IMR-90 (cell line): ENCODE results near the gene MEF2D. TPM values are rescaled to one million over a fixed set of nuclear protein-coding genes. Genes with fewer than 3 reads are reported as not detected.

Experiments
- ATAC-seq: fragments of 200-7000 bp; cut with Tn5 transposase; 2 replicates; pipeline ENCODE4 v1.9.1; 2020; ENCODE audit warnings: low read depth, mild to moderate bottlenecking, moderate library complexity
- BruUV-seq: library from RNA; stranded (reverse); fragments of 400-500 nt; replicated peaks from 2 replicates; lab custom pipeline; 2021; lab: Mats Ljungman, UMichigan
- CTCF ChIA-PET: fragments of 300-600 bp; formaldehyde crosslinking; extraction: SDS; loops from one replicate; lab custom pipeline; 2021; ENCODE audit warnings: antibody characterized with exemption; lab: Yijun Ruan, JAX
- POLR2A ChIA-PET: fragments of 300-600 bp; sonication (Branson Sonifier 250); formaldehyde crosslinking; loops from one replicate; lab custom pipeline; 2022; ENCODE audit warnings: antibody characterized with exemption; ENCODE audit not compliant: unreplicated experiment; lab: Charles Lee
- DNase-seq: peaks from one replicate; pipeline ENCODE4 v3.0.0; 2013
- H2AFZ ChIP-seq: replicated peaks from 2 replicates; pipeline ENCODE3; 2013; ENCODE audit warnings: low read length, mild to moderate bottlenecking; ENCODE audit not compliant: poor library complexity
- H2AK5ac ChIP-seq: 2 replicates; pipeline ENCODE4 v1.6.1; 2013; ENCODE audit warnings: low read depth, low read length, inconsistent platforms
- H2AK9ac ChIP-seq: replicated peaks from 2 replicates; pipeline ENCODE3; 2013; ENCODE audit warnings: mild to moderate bottlenecking, low read depth, low read length, moderate library complexity; ENCODE audit not compliant: poor library complexity
- H2BK120ac ChIP-seq: 2 replicates; pipeline ENCODE4 v1.6.1; 2013; ENCODE audit warnings: low read depth, low read length, inconsistent platforms
- H2BK15ac ChIP-seq: 3 replicates; pipeline ENCODE4 v1.6.1; 2013; ENCODE audit warnings: low read depth, low read length, inconsistent platforms
- H2BK20ac ChIP-seq: 2 replicates; pipeline ENCODE4 v1.6.1; 2013; ENCODE audit warnings: low read depth, mild to moderate bottlenecking, inconsistent platforms, low read length, moderate library complexity
- H2BK5ac ChIP-seq: 2 replicates; pipeline ENCODE4 v1.6.1; 2013; ENCODE audit warnings: mild to moderate bottlenecking, low read depth, low read length, inconsistent platforms; ENCODE audit not compliant: poor library complexity, severe bottlenecking
- H3K14ac ChIP-seq: replicated peaks from 2 replicates; pipeline ENCODE4 v1.6.1; 2013; ENCODE audit warnings: low read depth, low read length, inconsistent platforms
- H3K18ac ChIP-seq: 2 replicates; pipeline ENCODE4 v1.6.1; 2013; ENCODE audit warnings: low read depth, low read length, control low read depth
- H3K23ac ChIP-seq: 2 replicates; pipeline ENCODE4 v1.6.1; 2013; ENCODE audit warnings: low read depth, low read length, inconsistent platforms
- H3K27ac ChIP-seq: 2 replicates; pipeline ENCODE4 v1.5.1; 2013; ENCODE audit warnings: mild to moderate bottlenecking, control low read depth, low read length; ENCODE audit not compliant: insufficient read depth
- H3K27me3 ChIP-seq: 2 replicates; pipeline ENCODE4 v1.6.1; 2013; ENCODE audit warnings: low read length; ENCODE audit not compliant: control insufficient read depth, insufficient read depth
- H3K36me3 ChIP-seq: 2 replicates; pipeline ENCODE4 v1.6.1; 2013; ENCODE audit warnings: low read length, mixed read lengths; ENCODE audit not compliant: control insufficient read depth, insufficient read depth
- H3K4ac ChIP-seq: 2 replicates; pipeline ENCODE4 v1.6.1; 2013; ENCODE audit warnings: low read depth, low read length, inconsistent platforms
- H3K4me1 ChIP-seq: 2 replicates; pipeline ENCODE4 v1.6.1; 2013; ENCODE audit warnings: low read length, mixed read lengths; ENCODE audit not compliant: control insufficient read depth, insufficient read depth
- H3K4me2 ChIP-seq: 2 replicates; pipeline ENCODE4 v1.6.1; 2013; ENCODE audit warnings: low read depth, mild to moderate bottlenecking, control low read depth, low read length, moderate library complexity
- H3K4me3 ChIP-seq: 2 replicates; pipeline ENCODE4 v1.5.1; 2013; ENCODE audit warnings: low read depth, mild to moderate bottlenecking, control low read depth, low read length, moderate library complexity; ENCODE audit not compliant: insufficient read depth
- H3K56ac ChIP-seq: 2 replicates; pipeline ENCODE4 v1.6.1; 2013; ENCODE audit warnings: low read length, inconsistent platforms; ENCODE audit not compliant: insufficient read depth; ENCODE audit errors: extremely low read depth
- H3K79me1 ChIP-seq, 2 experiments: 2 replicates each; pipeline ENCODE4 v1.6.1; 2013; ENCODE audit warnings: low read length in 2 of 2, inconsistent platforms in 1 of 2, low read depth in 1 of 2
- H3K9ac ChIP-seq: 2 replicates; pipeline ENCODE4 v1.6.1; 2013; ENCODE audit warnings: low read depth, low read length, control low read depth
- H3K9me1 ChIP-seq: 2 replicates; pipeline ENCODE4 v1.6.1; 2013; ENCODE audit warnings: low read length, inconsistent platforms; ENCODE audit not compliant: insufficient read depth
- H3K9me3 ChIP-seq: 2 replicates; pipeline ENCODE4 v1.6.1; 2013; ENCODE audit warnings: low read length; ENCODE audit not compliant: control insufficient read depth, insufficient read depth
- H4K20me1 ChIP-seq: 2 replicates; pipeline ENCODE4 v1.6.1; 2013; ENCODE audit warnings: low read length, inconsistent platforms; ENCODE audit not compliant: insufficient read depth
- H4K5ac ChIP-seq: 2 replicates; pipeline ENCODE4 v1.6.1; 2013; ENCODE audit warnings: mild to moderate bottlenecking, low read depth, low read length, control low read depth
- H4K8ac ChIP-seq, 2 experiments: 2 replicates each; pipeline ENCODE4 v1.6.1; 2013; ENCODE audit warnings: low read depth in 2 of 2, low read length in 2 of 2, control low read depth in 1 of 2, inconsistent platforms in 1 of 2
- H4K91ac ChIP-seq: 2 replicates; pipeline ENCODE4 v1.6.1; 2013; ENCODE audit warnings: low read depth, low read length, inconsistent platforms; ENCODE audit not compliant: insufficient read depth
- BHLHE40 ChIP-seq: fragments of 150-350 bp; IDR thresholded peaks from 2 replicates; pipeline ENCODE4 v1.6.1; 2016; ENCODE audit warnings: mild to moderate bottlenecking, low read depth, low read length
- CEBPB ChIP-seq: IDR thresholded peaks from 2 replicates; pipeline ENCODE4 v1.6.1; 2012; ENCODE audit warnings: low read depth, low read length, improper control_type of control experiment
- CHD1 ChIP-seq: IDR thresholded peaks from 2 replicates; pipeline ENCODE4 v1.6.1; 2012; ENCODE audit warnings: low read depth, low read length, improper control_type of control experiment
- CTCF ChIP-seq: conservative IDR thresholded peaks from 2 replicates; pipeline ENCODE4 v1.5.1; 2012; ENCODE audit warnings: mild to moderate bottlenecking, low read depth, low read length, improper control_type of control experiment
- FOS ChIP-seq: fragments of 150-350 bp; IDR thresholded peaks from 2 replicates; pipeline ENCODE4 v1.6.1; 2016; ENCODE audit warnings: low read depth, low read length
- MAFK ChIP-seq: IDR thresholded peaks from 2 replicates; pipeline ENCODE4 v1.6.1; 2012; ENCODE audit warnings: low read depth, low read length, improper control_type of control experiment
- MAZ ChIP-seq: IDR thresholded peaks from 2 replicates; pipeline ENCODE4 v1.6.1; 2012; ENCODE audit warnings: low read depth, mild to moderate bottlenecking, low read length, improper control_type of control experiment, moderate library complexity, borderline replicate concordance
- MXI1 ChIP-seq: IDR thresholded peaks from 2 replicates; pipeline ENCODE4 v1.6.1; 2012; ENCODE audit warnings: low read depth, mild to moderate bottlenecking, low read length, moderate library complexity, borderline replicate concordance
- NFE2L2 ChIP-seq: fragments of 150-350 bp; IDR thresholded peaks from 2 replicates; pipeline ENCODE4 v1.6.1; 2016; ENCODE audit warnings: low read depth, mild to moderate bottlenecking, low read length
- POLR2A ChIP-seq: IDR thresholded peaks from 2 replicates; pipeline ENCODE4 v1.6.1; 2012; ENCODE audit warnings: mild to moderate bottlenecking, low read depth, low read length
- RAD21 ChIP-seq: IDR thresholded peaks from 2 replicates; pipeline ENCODE4 v1.6.1; 2012; ENCODE audit warnings: low read length, improper control_type of control experiment
- RCOR1 ChIP-seq: IDR thresholded peaks from 2 replicates; pipeline ENCODE4 v1.6.1; 2012; ENCODE audit warnings: mild to moderate bottlenecking, low read length, improper control_type of control experiment; ENCODE audit not compliant: insufficient replicate concordance
- RFX5 ChIP-seq: IDR thresholded peaks from 2 replicates; pipeline ENCODE4 v1.8.0; 2012; ENCODE audit warnings: low read depth, mild to moderate bottlenecking, low read length, moderate library complexity
- SMC3 ChIP-seq: fragments of 150-350 bp; IDR thresholded peaks from 2 replicates; pipeline ENCODE4 v1.6.1; 2016; ENCODE audit warnings: low read depth, mild to moderate bottlenecking, antibody characterized with exemption, low read length, moderate library complexity
- USF2 ChIP-seq: fragments of 150-350 bp; IDR thresholded peaks from 2 replicates; pipeline ENCODE4 v1.6.1; 2017; ENCODE audit warnings: mild to moderate bottlenecking, antibody characterized with exemption, low read length, low read depth
- WGBS, 2 experiments: methylation state at CpG; one replicate each; pipeline versions ENCODE4 v1.1.5 to v1.1.7; 2013; ENCODE audit warnings: missing lambda C conversion rate in 2 of 2; ENCODE audit not compliant: insufficient read length in 1 of 2; ENCODE audit errors: extremely low coverage in 2 of 2; 5-methylcytosine and 5-hydroxymethylcytosine counted together
- dilution Hi-C: fragments of 300-500 bp; cut with HindIII; formaldehyde crosslinking; loops from one replicate; pipeline ENCODE4 v1.14.3; 2018; ENCODE audit warnings: low sequenced_read_pairs; ENCODE audit not compliant: unreplicated experiment
- in situ Hi-C: fragments of 300-500 bp; cut with MboI; formaldehyde crosslinking; loops from 3 replicates; pipeline ENCODE4 v1.14.3; 2019; ENCODE audit warnings: low sequenced_read_pairs, inconsistent platforms, mixed read lengths
- intact Hi-C: fragments of 100-400 bp; cut with micrococcal nuclease; formaldehyde crosslinking; loops from 2 replicates; pipeline ENCODE4 v1.10.0; 2022
- polyA plus RNA-seq, 3 experiments: library from polyadenylated mRNA; depleted of rRNA; stranded (reverse); fragments of >200 nt; gene quantifications; 2 replicates each; pipeline ENCODE4 v1.2.3, GENCODE V29; 2012; ENCODE audit warnings: low replicate concordance in 1 of 3
- total RNA-seq: library from RNA; depleted of rRNA; stranded (reverse); fragments of >200 nt; gene quantifications from 2 replicates; pipeline ENCODE4 v1.2.3, GENCODE V29; 2012
- TF ChIP-seq, protein P1 (sequence below): fragments of 150-350 bp; IDR thresholded peaks from 2 replicates; pipeline ENCODE4 v1.6.1; 2016; ENCODE audit warnings: low read depth, mild to moderate bottlenecking, low read length, moderate library complexity, borderline replicate concordance

Gene MEF2D
- total and polyA plus RNA-seq, 2 of the 4 experiments (the other 2 are of a cell fraction): 2.9 to 20.0 TPM

- no peak overlapping the region for H2BK120ac ChIP-seq
- H4K91ac ChIP-seq: no peak overlapping the region
- no peaks in the 10 kb centered on the region for H3K9me3 ChIP-seq
- intact Hi-C loops: no loop called here
- H3K14ac ChIP-seq: no peak overlapping the region
- no peak for ATAC-seq
- peaks cover 9 to 95% of the 10 kb centered on the region in 2 experiments; a peak in 3 of 4 replicates for H3K79me1 ChIP-seq
- WGBS, 2 experiments: 100% methylated on average over 1 of the region's 7 CpGs; no CpG with 5 or more reads in 1 of the 2 experiments
- no peak for DNase-seq
- H3K4ac ChIP-seq: no peak overlapping the region
- dilution Hi-C loops: no loop called here
- H3K4me1 ChIP-seq: peaks cover 66% of the 10 kb centered on the region
- no peak overlapping the region for H2BK15ac ChIP-seq
- H2BK20ac ChIP-seq: no peak overlapping the region
- in situ Hi-C loops: no loop called here
- H3K9ac ChIP-seq: no peak overlapping the region
- no peak overlapping the region for H3K4me3 ChIP-seq
- H4K5ac ChIP-seq: no peak overlapping the region
- H4K20me1 ChIP-seq: peaks cover 100% of the 10 kb centered on the region
- H2AK9ac ChIP-seq: no peak overlapping the region
- POLR2A ChIA-PET: no interaction called here
- H4K8ac ChIP-seq: no peak overlapping the region
- H3K56ac ChIP-seq: no peak overlapping the region
- H3K27ac ChIP-seq: no peak overlapping the region
- no peak overlapping the region for H3K18ac ChIP-seq
- H2BK5ac ChIP-seq: no peak overlapping the region
- no peak overlapping the region for H2AFZ ChIP-seq
- TF ChIP-seq MAZ (no peak), USF2 (no peak), CTCF (no peak), CHD1 (no peak), RCOR1 (no peak), SMC3 (no peak), RAD21 (no peak), CEBPB (no peak), NFE2L2 (no peak), POLR2A (no peak), MXI1 (no peak), RFX5 (no peak), FOS (no peak), MAFK (no peak), BHLHE40 (no peak)
- TF ChIP-seq, protein P1, sequence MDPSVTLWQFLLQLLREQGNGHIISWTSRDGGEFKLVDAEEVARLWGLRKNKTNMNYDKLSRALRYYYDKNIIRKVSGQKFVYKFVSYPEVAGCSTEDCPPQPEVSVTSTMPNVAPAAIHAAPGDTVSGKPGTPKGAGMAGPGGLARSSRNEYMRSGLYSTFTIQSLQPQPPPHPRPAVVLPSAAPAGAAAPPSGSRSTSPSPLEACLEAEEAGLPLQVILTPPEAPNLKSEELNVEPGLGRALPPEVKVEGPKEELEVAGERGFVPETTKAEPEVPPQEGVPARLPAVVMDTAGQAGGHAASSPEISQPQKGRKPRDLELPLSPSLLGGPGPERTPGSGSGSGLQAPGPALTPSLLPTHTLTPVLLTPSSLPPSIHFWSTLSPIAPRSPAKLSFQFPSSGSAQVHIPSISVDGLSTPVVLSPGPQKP: no peak
- 0 out of 2 replicates have a peak overlapping the region, but pooled peaks have one; percentile 1 for H2AK5ac ChIP-seq
- H3K36me3 ChIP-seq: peaks cover 5% of the 10 kb centered on the region; the same call in 1 of the 2 replicates
- no peak overlapping the region for H3K4me2 ChIP-seq
- no TSS peak for BruUV-seq
- H3K9me1 ChIP-seq: peaks cover 68% of the 10 kb centered on the region
- no peak overlapping the region for H3K23ac ChIP-seq
- H3K27me3 ChIP-seq: no peaks in the 10 kb centered on the region
- CTCF ChIA-PET: interaction anchor here (1.9 kb wide), 1 partner anchor 10 kb away, joined by 6 read pairs; no protein-coding TSS in a partner anchor
These were observed 6.2 kb downstream of the MEF2D start for GRCh38 chr1:156494309-156494895.
